GM20000 (cell line): Measurements from ENCODE around the gene EPC1.

ENCODE experiments used
- DNase-seq: peaks from one replicate; pipeline ENCODE4 v3.0.0; 2012; ENCODE audit warnings: low spot score
- TF ChIP-seq, protein P1 (sequence below): IDR thresholded peaks from 2 replicates; pipeline ENCODE4 v1.5.1; 2012; ENCODE audit warnings: mild to moderate bottlenecking, control low read depth; ENCODE audit errors: extremely low read depth, missing control alignments

EPC1 gene

DNA sequence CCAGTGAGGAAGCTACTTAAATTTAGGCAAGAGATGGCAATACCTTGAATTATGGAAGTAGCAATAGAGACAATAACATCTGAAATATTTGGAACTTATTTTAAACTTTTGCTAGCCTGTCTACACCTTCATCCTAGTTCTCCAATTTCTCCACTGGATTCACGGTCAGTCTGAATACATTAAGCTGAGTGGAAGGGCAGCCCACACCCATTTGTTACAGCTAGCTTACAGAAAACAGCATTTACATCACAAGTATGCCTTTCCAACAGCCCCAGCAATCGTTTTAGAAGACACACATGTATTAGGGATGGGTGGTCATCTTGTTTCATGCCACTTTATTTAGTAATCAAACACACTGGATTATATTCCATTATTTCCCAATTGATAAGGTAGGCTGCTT, 16.7 kb downstream of the EPC1 start:
- TF ChIP-seq, protein P1, sequence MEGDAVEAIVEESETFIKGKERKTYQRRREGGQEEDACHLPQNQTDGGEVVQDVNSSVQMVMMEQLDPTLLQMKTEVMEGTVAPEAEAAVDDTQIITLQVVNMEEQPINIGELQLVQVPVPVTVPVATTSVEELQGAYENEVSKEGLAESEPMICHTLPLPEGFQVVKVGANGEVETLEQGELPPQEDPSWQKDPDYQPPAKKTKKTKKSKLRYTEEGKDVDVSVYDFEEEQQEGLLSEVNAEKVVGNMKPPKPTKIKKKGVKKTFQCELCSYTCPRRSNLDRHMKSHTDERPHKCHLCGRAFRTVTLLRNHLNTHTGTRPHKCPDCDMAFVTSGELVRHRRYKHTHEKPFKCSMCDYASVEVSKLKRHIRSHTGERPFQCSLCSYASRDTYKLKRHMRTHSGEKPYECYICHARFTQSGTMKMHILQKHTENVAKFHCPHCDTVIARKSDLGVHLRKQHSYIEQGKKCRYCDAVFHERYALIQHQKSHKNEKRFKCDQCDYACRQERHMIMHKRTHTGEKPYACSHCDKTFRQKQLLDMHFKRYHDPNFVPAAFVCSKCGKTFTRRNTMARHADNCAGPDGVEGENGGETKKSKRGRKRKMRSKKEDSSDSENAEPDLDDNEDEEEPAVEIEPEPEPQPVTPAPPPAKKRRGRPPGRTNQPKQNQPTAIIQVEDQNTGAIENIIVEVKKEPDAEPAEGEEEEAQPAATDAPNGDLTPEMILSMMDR = no peak
- no peak for DNase-seq

DNA sequence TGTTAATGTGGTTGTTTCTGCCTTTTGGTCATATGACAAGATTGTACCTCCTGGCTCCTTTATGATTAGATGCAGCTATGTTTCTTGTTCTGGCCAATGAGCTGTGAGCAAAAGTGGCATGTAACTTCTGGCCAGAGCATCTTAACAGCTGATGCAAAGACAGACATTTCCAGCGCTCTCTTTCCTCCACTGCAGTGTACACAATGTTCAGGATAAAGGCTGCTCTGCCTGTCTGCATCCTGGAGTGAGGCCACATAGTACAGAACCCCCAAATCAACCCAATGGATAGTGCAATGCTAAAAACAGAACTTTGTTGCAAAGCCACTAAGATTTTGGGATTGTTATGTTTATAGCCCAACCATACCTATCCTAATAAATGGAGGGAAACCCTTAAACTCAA, 17.9 kb downstream of the EPC1 start:
- TF ChIP-seq, protein P1 = no peak
- no peak for DNase-seq

DNA sequence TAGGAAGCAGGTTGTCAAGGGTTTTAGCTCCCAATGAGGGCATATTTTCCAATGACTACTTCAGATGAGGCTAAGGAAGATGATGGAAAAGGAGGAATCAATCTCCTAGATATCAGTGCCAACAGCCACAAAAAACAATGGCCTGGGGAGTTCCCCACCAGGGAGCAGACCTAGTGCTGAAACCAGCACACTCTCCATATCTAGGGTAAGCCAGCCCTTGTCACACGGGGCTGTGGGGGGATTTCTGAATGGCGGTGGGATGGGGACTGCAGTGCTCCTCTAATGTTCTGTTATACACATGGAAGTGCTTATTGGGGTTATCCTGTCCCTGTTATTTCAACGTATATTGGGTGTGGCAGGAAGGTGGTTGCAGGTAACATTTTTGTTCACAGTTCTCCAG, 18.5 kb downstream of the EPC1 start:
- no peak for DNase-seq
- TF ChIP-seq, protein P1 = no peak

DNA sequence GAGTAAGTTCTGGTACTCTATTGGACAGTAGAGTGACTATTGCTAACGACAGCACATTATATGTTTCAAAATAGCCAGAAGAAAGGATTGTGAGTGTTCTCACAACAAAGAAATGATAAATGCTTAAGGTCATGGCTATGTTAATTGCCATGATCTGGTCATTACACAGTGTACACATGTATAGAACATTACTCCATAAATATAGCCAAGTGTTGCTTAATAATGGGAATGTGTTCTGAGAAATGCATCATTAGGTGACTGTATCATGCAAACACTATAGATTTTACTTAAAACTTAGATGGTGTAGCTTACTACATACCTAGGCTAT, 19.6 kb downstream of the EPC1 start:
- no peak for DNase-seq
- TF ChIP-seq, protein P1 = no peak

DNA sequence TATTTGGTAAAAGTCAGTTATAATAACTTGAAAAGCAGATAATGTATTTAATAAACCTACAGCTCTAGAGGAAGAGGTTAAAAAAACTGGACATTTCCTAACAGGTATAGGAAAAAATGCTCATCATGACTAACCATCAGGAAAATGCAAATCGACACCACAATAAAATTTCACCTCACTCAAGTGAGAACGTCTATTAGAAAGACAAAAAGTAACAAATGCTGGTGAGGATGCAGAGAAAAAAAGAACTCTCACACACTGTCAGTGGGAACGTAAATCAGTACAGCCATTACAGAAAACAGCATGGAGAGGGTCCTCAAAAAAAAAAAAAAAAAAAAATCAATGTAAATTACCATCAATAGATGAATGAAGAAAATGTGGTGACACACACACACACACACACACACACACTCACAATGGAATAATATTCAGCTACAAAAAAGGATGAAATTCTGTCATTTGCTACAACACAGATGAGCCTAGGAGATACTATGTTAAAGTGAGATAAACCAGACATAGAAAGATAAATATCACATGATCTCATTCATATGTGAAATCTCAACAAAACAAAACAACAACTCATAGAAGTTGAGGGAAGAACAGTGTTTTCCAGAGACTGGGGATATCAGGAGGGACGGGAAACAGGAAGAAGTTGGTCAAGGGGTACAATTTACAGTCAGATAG, 20.1 kb downstream of the EPC1 start:
- TF ChIP-seq, protein P1 = no peak
- no peak for DNase-seq

DNA sequence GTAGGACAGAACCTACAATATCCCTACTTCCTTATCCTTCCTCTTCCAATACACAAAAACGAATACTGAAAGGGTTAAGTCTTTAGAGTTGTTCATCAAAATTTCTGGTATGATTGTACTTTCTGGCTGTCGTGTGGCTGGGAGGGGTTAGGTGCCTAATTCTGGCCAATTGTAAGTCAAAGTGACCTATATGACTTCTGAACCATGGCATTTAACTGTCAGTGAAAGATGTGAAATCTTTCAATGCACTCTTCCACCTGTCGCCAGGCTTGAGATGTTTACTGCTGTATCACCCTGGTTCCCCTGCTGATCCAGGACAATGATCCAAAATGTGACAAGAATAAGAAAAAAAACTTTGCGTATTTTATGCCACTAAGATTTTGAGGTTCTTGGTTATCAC, 20.8 kb downstream of the EPC1 start:
- TF ChIP-seq, protein P1 = no peak
- DNase-seq = no peak

DNA sequence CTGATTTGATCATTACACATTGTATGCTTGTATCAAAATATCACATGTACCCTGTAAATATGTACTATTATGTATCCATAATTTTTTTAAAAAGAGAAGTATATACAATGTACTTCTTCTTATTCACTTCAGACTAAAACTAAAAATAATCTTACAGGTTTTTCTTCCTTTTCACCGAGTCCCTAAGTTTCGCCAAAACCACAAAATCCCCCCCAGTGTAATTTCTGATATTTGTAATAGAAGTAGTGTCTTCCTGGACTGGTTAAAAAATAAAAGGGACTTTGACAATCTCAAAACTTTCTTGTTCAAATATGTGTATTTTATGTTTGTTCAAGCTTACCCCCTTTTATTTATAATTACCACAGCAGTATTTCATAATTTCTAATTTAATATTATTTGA, 23.9 kb downstream of the EPC1 start:
- TF ChIP-seq, protein P1 = no peak
- DNase-seq = no peak
